Mucosa of descending colon (tissue), 3 donors: ENCODE measurements around the gene RRAD. TPM values are rescaled to one million over a fixed set of nuclear protein-coding genes. Genes with fewer than 3 reads are reported as not detected.
A peak's percentile ranks its signal among the peaks of the same experiment; 100 is the strongest.
"Not testable (repeated sequence)": the region's sequence is repeated elsewhere in the genome, so short reads cannot be mapped to it uniquely, and the experiment has no call there.

Experiments
- ATAC-seq: fragments of 200-7000 bp; cut with Tn5 transposase; one replicate; pipeline ENCODE4 v1.9.1; 2020; ENCODE audit warnings: mild to moderate bottlenecking, moderate library complexity
- DNase-seq, 3 donors: peaks; one replicate each; pipeline ENCODE4 v3.0.0-alpha.2; 2020
- H3K36me3 ChIP-seq: fragments of 200-600 bp; one replicate; pipeline ENCODE4 v1.8.0; 2021; ENCODE audit warnings: low read depth, mild to moderate bottlenecking
- H3K4me1 ChIP-seq: fragments of 200-600 bp; one replicate; pipeline ENCODE4 v1.8.0; 2021; ENCODE audit warnings: low read depth, mild to moderate bottlenecking
- H3K4me3 ChIP-seq: fragments of 200-600 bp; one replicate; pipeline ENCODE4 v1.8.0; 2021; ENCODE audit warnings: mild to moderate bottlenecking
- H3K9me3 ChIP-seq: fragments of 200-600 bp; one replicate; pipeline ENCODE4 v1.8.0; 2021; ENCODE audit warnings: mild to moderate bottlenecking
- intact Hi-C, 2 donors: fragments of 100-400 bp; cut with DNase I in 1 of 2; cut with micrococcal nuclease in 1 of 2; formaldehyde crosslinking; loops; one replicate each; pipeline versions ENCODE4 v1.11.0 to v1.11.1; 2022; cut with DNase I, micrococcal nuclease
- total RNA-seq, 3 donors: library from RNA; stranded (reverse); fragmentation: NEBNext Ultra II Directional in 2 of 3; extraction: Animal tissue kit (Norgen Biotek cat#: 25700) in 2 of 3; gene quantifications; one replicate each; pipeline versions ENCODE4 v1.2.1 to v1.2.4, GENCODE V29; 2021 to 2023
- TF ChIP-seq, protein P1 (sequence below): fragments of 200-600 bp; IDR thresholded peaks from one replicate; pipeline ENCODE4 v1.8.0; 2022; ENCODE audit warnings: antibody characterized with exemption, mild to moderate bottlenecking
- donor health status: DM: no; HTN: no; CAD: no; lungs with moderate emphysema.
- donor health status: DM: no; HTN: no; CAD: no.
- donor health status: DM: no; HTN: yes; CAD: no.

The RRAD gene
- total RNA-seq, 3 donors from 2014 or later = 1.3 to 11.6 (median 1.3) TPM

DNA sequence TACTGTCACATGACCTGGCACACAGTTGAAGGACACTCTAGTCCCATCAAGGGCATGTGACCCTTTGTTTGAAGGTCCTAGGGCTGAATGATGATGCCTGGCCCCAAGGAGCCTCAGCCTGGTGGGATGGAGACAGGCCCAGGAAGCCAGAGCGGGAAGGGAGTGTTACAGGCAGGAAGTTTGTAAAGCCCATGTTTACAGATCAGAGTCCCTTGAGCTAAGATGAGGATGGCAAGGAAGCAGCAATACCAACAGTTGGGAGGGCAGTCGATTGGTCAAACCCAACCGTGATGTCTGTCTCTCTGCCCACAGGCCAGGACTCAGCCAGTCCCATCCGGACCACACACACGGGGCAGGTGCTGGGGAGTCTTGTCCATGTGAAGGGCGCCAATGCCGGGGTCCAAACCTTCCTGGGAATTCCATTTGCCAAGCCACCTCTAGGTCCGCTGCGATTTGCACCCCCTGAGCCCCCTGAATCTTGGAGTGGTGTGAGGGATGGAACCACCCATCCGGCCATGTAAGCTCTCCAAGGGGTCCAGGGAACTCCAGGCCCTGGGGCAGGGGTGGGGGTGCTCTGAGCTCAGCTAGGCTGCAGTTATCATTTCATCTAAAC is 12.5 kb upstream of the RRAD start:
- ATAC-seq (peak; percentile 13), DNase-seq (no peak)
- Histone ChIP-seq H3K4me1 (peaks cover 36% of the 10 kb centered on the region), H3K4me3 (no peak overlapping the region), H3K36me3 (peaks cover 14% of the 10 kb centered on the region), H3K9me3 (no peaks in the 10 kb centered on the region)
- intact Hi-C loops = no loop called here
- TF ChIP-seq, protein P1, sequence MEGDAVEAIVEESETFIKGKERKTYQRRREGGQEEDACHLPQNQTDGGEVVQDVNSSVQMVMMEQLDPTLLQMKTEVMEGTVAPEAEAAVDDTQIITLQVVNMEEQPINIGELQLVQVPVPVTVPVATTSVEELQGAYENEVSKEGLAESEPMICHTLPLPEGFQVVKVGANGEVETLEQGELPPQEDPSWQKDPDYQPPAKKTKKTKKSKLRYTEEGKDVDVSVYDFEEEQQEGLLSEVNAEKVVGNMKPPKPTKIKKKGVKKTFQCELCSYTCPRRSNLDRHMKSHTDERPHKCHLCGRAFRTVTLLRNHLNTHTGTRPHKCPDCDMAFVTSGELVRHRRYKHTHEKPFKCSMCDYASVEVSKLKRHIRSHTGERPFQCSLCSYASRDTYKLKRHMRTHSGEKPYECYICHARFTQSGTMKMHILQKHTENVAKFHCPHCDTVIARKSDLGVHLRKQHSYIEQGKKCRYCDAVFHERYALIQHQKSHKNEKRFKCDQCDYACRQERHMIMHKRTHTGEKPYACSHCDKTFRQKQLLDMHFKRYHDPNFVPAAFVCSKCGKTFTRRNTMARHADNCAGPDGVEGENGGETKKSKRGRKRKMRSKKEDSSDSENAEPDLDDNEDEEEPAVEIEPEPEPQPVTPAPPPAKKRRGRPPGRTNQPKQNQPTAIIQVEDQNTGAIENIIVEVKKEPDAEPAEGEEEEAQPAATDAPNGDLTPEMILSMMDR = no peak

GRCh38 chr16:66936889-66937554 is 11.7 kb upstream of the RRAD start:
- TF ChIP-seq, protein P1 = no peak
- DNase-seq (no peak), ATAC-seq (peak; percentile 4)
- intact Hi-C loops = no loop called here
- Histone ChIP-seq H3K9me3 (no peaks in the 10 kb centered on the region), H3K36me3 (peaks cover 14% of the 10 kb centered on the region), H3K4me3 (no peak overlapping the region), H3K4me1 (peaks cover 41% of the 10 kb centered on the region)

DNA sequence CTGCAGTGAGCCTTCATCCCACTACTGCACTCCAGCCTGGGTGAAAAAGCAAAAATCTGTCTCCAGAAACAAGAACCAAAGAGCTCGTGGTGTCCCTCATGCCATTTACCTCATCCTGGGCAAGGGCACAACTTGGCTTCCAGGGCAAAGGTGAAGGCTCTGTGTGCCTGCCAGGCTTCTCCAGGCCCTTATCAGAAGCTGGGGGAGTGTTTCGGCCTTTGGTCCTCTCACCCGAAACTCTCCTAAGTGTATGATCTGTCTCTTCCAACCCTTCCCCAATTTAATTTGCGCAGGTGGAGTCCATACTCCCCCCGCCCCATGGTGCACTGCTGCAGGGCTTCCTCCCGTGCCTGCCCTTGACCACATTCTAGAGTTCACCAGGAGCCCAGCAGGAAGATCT is 11.1 kb upstream of the RRAD start:
- ATAC-seq (peak; percentile 33), DNase-seq (peak in 2 of 3 donors; percentile 51 to 57)
- Histone ChIP-seq H3K4me1 (peaks cover 41% of the 10 kb centered on the region), H3K36me3 (peaks cover 12% of the 10 kb centered on the region), H3K4me3 (no peak overlapping the region), H3K9me3 (no peaks in the 10 kb centered on the region)
- TF ChIP-seq, protein P1 = no peak
- intact Hi-C loops = no loop called here

GRCh38 chr16:66935314-66936011 is 10.1 kb upstream of the RRAD start, which contains the start of gene CES2:
CES2 (plus strand) TSS chr16:66935516; CDS start chr16:66935636, 120 bp downstream.
- intact Hi-C loops = no loop called here
- H3K36me3 ChIP-seq = peaks cover 4% of the 10 kb centered on the region
- DNase-seq = peak; percentile 91 to 93 (median 93)

DNA sequence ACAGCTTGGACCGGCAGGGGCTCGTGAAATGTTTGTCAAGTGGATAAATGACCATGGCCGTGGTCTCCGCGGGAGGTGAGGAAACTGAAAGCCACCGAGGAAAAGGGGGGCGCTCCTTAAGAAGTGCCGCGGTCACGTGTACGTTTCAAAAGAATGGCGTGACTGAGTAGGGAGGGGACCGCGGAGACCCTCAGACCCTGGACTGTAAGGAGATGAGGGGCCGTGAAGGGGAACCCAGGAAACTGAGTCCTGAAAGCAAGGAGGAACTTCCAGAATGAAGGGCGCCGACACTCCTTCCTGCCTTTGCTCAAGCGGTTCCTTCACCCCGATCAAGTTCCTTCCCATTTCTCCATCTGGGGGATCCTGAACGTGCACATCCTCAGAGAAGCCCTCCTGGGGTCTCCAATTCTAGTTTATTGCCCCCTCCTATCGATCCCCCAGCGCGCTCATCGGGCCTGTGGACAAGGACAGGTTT is 9.5 kb upstream of the RRAD start:
- peak; percentile 1 for ATAC-seq
- DNase-seq, intact Hi-C loops, H3K36me3 ChIP-seq, H3K9me3 ChIP-seq: not testable (repeated sequence)
- H3K4me3 ChIP-seq = peak overlapping the region; percentile 98
- H3K4me1 ChIP-seq = peaks cover 41% of the 10 kb centered on the region

More at GRCh38 chr16:66935314-66936011, 10.1 kb upstream of the RRAD start, which contains the start of gene CES2:
- H3K4me3 ChIP-seq = peak within 1 kb of the TSS; percentile 98
- H3K9me3 ChIP-seq = no peaks in the 10 kb centered on the region
- ATAC-seq = peak; percentile 83
- TF ChIP-seq, protein P1 = no peak
- H3K4me1 ChIP-seq = peaks cover 41% of the 10 kb centered on the region
